GM21526 (cell line): Measurements from ENCODE around the gene CDK8.
A peak's percentile ranks its signal among the peaks of the same experiment; 100 is the strongest.

Experiments
- ATAC-seq: cut with Tn5 transposase; IDR thresholded peaks from one replicate; pipeline ENCODE4 v1.9.1; 2021; ENCODE audit warnings: moderate library complexity; ENCODE audit not compliant: unreplicated experiment, low FRiP score

Gene CDK8

DNA sequence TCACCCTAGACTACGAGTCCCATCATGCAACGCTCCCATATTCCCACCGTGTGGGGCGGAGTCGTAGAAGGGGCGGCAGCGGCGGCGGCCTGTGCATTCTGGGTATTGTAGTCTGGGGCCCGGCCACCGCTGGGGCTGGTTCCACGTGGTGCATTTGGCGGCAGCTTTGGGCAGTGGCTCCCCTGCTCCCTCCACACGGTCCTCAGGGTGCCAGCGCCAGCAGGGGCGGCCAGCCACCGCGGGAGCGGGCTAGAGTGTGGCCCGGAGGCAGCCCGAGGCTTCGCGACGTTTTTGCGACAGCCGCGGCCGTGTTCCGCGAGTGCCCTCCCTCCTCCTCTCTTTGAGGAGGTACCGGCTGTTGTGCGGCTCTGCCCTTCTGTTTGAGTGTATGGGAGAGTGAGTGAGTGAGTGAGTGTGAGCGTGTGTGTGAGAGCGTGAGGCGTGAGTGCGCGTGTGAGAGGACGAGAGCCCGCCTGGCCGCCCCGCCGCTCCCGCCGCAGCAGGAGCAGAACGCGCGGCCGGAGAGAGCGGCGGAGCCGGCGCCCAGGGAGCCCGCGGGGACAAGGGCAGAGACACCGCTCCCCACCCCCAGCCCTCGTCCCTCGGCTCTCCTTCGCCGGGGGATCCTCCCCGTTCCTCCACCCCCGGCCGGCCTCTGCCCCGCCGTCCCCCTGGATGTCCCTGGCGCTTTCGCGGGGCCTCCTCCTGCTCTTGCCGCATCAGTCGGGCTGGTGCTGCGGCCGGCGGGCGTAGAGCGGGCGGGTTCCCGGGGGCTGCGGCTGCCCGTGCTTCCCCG lies at the start of gene CDK8:
Gene CDK8 (plus strand): TSS at position 343 of the 796 bp plus-strand sequence. CDS start 513 bp downstream, outside the sequence.
- peak; percentile 81 for ATAC-seq

DNA sequence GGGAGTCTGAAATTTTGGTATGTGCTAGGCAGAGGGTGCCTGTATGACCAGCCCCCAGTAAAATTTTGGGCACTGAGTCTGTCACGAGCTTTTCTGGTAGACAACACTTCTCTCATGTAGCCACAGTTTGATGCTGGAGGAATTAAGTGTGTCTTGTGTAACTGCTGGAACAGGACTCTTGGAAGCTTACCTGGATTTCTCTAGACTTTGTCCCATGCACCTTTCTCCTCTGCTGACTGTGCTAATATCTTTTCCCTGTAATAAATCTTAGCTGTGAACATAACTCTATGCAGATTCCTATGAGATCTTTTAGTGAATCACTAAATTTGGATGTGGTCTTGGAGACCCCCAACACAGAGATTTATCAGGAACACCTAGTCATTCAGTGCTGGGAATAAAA lies 45.6 kb upstream of the CDK8 start:
- no peak for ATAC-seq

DNA sequence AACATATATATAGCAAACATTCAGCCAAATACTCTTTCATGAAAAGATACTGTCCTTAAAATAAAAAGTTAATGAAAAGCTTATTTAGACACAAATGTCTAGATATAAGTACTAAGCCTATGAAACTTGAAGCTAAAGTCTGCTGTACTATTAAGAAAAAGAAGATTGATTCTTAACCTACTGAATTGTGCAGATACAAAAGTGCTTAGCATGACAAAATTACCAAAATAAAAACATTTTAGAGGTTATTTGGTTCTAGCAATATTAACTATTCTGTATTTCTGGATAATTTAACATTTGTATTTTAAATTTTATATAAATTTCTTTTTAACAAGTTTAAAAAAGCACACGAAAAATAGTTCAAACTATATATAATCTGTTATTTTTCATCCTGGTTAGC lies 40.6 kb upstream of the CDK8 start:
- ATAC-seq = no peak

DNA sequence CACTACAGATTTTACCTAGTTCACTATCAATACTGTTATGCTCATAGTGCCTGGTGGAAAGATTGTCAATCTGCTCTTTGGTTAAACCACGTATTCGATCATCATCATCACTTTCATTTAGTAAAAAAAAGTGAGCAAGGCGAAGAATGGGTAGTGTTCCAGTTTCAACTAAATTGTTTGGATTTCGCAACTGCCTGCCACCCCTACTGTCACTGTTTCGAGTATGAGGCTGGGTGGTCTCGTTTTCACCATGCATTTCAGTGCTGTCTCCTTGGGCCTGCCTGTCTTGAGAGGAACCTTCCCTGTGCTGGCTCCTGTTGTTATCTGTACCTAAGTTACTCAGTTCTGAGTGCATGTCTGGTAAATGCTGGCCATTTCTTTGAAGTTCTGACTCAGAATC lies 39.9 kb upstream of the CDK8 start:
- no peak for ATAC-seq

DNA sequence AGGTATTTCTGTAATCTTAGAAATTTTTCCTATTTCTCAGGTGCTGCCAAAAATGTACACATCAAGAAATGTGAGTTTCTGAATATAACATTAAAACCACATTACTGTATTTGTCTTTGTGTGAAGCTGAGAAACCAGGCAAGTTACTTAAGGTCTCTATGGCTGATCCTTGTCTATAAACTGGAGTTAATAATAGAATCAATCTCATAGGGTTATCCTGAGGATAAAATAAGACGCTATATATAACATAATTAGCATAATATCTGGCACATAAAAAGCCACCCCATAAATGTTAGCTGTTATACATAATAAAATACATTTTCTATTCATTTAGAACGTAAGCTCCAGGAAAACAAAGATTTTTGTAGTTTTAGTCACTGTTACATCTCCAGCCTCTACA lies 37.9 kb upstream of the CDK8 start:
- ATAC-seq = no peak

DNA sequence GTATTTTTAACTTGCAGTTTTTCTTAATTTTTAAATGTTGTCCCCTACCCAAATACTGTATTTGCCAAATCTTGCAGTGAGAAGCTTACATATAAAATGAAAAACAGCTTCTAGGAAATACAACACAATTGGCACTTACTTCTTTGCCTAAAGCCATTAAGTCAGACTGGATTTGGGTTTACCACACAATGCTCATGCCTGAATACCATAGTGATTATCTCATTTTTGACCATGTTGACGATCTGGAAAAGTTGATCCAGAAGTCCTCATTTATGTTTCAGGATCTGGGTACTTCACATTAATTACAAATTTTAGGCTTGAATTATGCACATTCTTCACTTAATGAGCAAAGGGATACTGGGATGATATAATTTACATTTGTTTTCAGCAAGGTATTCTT lies 34.2 kb upstream of the CDK8 start:
- no peak for ATAC-seq

DNA sequence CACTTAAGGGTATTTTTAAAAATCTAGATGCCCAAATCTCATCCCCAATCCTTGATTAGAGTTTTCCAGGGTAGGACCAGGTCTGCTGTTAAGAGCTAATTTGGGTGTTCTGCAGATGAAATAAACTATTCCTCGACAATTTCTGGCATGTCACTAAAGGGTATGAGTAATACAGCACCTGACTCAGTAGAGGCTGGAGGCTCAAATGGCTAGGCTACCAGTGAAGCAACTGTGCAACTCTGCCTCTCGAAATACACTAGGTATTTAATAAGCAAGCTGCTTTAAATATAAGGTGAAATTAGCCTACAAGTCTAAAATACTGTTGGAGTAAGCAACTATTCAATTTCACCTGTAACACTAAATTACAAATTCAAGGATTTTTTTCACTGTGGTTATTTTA lies 33.4 kb upstream of the CDK8 start:
- ATAC-seq = no peak

DNA sequence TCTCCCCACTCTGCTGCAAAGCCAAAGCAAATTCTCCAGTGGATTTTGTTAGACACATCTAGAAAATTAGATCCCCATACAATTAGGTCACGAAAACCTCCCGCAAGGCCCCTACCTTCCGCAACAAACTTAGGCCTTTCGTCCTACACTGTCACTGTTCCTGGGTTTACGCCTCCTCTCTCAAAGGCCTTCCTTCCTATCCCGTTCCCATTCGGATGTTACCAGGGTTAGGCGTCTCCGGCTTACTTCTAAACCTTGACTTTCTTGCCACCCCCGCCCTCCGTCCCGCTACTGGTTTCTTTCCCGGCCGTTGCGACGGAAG lies 32.6 kb upstream of the CDK8 start:
- no peak for ATAC-seq

DNA sequence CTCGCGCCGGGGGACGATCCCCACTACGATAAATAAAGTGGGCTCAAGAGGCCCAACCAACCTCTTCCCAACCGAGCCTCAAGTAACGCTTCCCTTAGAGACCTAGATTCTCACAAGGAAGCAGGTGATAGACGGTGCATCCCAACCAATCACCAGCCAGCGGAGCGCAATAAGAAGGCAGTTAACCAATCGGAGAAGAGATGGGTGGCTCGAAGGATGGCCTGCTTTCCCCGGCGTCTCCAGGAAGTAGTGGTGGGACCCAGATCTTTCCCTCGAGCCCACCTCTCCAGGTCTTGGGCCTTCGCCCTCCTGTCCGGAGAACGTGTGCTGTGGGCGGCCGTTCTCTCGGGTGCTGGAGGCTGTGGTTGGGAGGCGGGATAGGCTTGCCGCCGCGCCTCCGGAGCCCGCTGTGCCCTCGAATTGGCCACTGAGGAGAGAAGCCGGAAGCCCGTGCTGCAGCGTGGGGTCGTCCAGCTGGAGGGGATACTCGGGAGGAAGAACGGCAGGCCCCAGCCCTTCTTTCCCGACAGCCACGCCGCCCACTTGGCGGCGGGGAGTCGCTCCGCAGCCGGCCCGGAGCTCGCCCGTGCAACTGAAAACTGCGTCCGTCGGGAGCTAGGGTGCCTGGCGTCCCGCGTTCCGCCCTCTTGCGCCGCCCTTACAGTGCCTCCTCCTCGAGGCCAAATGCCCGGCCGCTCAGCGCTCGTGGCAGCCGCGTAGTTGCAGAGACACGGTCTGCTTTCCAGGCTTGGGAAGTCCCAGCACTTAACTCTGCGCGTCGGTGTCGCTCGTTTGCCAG lies 32.0 kb upstream of the CDK8 start, which contains the start of gene RNF6:
Gene RNF6 (minus strand): TSS at position 594 of the 799 bp plus-strand sequence. CDS start 2,665 bp downstream, outside the sequence.
- peak; percentile 93 for ATAC-seq

DNA sequence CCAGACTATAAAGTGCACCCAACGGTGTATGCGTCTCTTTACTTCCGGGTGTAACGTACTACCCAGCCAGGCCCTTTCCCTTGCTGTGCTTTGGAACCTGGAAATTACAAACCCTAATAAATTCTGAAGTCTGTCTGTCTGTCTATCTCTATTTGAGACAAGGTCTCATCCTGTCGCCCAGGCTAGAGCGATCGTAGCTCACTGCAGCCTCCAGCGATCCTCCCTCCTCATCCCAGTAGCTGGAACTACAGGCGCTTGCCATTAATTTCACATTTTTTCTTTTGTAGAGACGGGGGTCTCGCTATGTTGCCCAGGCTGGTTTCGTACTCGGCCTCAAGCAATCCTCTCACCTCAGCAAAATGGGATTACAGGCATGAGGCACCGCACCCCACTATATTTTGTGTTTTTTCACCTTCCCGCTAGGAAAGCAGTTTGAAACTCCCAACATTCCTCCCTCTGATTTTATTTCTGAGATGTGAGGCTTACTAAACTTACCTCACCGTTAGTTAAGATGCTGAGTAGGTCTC lies 31.3 kb upstream of the CDK8 start:
- ATAC-seq = peak; percentile 37

DNA sequence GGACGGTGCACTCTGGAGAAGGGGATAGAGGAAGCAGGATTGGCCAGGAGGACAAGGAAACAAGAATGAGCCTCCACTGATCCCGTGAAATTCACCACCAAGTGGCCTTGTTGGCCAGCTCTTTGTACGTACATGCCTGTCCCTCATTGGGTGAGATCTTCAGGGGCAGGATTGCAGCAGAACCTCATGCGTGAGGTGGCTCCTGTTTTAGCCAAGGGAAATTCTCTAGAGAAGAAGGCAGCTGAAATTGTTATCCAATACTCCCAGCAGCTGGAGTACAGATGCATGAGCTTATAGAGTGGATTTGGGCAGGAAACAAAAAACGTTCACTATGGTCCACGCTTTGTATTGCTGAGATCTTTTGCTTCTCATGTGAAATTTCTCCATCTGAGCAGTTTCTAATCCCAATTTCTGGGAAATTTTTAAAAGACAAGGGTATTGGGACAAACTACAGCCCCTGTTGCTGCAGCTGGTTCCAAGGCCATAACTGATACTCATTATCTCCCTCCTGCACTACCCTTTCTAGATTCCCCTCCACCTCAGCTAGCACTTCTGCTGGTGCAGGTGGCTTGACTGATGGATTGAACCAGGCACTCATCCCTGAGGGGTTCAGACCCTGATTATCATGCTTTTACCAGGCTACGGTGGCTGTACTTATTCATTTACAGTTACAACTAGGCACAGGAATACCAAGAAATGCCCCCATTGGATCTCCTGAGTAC lies 27.9 kb upstream of the CDK8 start:
- no peak for ATAC-seq

DNA sequence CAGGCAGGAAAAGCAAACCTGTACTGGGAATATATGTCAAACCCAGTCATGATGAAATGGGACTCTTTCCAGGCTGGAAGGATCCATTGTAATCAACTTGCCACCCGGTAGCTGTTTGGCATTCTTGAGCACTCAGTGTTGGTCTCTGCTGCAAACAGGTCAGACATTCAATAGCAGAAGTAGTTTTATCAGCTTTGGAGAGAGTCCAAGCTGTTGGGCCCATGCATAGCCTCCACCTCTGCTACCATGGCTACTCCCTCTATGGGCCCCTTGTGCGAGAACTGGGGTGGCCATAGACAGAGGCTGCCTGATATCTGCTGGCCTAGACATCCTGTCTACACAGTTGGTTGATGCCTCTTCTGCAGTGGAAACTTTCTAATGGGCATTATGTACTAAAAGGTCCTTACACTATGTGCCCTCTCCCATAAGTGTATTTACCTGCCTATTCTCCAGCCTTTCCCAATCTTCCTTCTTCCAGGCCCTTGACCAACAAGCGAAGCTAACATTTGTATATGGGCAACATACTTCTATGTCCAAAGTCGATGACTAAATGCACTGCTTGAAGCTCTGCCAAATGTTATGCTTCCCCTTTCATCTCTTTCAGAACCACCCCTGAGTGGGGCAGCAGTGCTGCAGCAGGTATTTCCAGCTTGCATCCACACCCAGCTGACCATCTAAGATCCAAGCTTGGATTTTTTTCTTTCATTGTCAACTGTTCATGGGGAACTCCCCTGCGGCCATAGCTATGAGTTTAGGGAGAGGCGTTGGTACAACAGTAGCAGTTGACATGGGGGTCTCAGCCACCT lies 26.6 kb upstream of the CDK8 start:
- no peak for ATAC-seq

DNA sequence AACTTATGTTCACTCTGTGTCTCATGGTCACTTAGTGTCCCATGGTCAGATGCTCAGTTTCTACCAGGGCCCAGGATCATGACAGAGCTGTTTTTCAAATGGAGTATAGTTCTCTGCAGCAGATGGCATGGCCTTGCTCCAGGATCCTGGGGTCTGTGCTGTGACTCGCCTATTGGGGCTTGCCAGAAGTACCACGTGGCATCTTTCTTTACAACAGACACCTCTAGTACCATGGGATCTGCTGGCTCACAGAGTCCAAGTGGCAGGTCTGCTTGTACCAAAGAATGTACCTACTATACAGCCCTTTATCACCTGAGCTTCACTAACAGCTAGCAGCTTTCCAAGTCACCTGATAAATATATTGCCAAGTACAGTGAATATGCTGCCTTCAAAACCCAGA lies 25.8 kb upstream of the CDK8 start:
- no peak for ATAC-seq

DNA sequence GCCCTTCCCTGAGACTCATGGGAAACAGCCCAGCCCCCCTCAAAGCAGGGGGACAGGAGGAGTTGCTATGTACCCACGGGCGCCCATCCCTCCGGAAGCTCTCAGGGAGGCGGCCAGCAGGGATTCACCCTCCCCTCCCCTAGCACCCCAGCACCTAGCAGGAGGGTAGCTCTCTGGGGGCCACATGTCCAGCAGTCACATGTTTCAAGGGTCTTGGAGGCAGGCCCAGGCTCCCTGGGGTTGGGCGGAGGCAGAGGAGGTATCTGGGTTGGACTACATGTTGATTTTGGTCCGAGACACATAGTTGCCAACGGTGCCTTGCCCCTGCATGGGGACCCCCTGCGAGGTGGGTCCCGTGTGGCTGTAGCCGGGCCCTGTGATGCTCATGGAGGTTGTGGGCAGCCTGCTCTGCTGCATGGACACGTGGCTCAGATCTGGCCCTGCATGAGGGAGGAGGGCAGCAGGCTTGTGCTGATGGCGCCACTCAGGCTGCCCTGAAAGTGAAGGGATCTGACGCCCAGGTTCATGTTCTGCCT lies 24.8 kb upstream of the CDK8 start:
- no peak for ATAC-seq

DNA sequence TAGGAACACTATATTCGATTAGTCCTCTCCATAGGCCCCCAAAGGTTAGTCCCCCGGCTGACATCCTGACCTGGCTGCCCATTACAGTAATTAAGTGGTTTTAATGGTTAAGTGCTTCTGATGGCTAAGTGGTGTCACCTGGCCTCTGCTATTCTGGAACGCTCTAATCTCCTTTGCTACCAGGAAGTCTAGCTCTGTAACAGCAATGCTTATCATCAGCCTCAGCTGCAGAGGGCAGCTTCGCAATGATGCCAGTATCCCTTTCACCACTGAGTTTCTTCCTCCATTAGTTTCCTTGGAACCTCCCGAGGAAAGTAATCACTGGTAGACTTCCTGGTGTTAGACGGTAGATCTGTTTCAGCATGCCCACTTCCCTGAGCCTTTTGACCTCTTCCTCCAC lies 23.2 kb upstream of the CDK8 start:
- no peak for ATAC-seq

DNA sequence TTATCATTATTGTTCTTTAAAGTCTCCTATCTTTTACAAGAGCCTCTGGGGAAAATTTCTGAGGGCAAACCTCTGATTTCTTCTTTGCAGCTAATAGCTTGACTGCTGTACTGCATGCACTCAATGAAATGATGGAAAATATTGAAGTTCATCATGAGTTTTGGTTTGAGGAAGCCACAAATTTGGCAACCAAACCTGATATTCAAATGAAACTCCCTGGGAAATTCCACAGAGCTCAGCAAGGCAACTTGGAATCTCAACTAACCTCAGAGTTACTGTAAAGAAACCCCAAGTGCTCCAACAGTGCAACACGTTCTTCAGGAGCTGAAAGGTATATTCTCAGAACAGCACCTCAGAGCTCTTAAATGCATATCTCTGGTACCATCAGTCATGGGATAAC lies 17.6 kb upstream of the CDK8 start:
- no peak for ATAC-seq

DNA sequence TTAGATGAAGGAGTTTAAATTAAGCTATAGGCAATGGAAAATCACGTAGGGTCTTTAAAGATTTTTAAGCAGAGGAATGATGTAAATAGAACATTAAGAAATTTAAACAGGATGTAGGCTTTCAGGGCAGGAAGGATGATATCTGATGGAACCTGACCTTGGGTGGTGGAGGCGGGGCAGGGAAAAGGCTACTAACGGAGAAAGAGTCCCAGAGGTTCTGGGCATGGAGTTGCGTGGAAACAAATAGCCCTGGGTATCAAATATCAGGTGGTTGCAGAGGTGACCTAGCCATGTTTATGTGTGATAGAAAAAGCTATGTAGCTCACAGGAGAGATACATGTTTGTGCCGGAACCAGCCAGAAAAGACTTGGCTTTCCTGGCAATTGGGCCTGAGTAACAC lies 7.8 kb upstream of the CDK8 start:
- ATAC-seq = no peak

DNA sequence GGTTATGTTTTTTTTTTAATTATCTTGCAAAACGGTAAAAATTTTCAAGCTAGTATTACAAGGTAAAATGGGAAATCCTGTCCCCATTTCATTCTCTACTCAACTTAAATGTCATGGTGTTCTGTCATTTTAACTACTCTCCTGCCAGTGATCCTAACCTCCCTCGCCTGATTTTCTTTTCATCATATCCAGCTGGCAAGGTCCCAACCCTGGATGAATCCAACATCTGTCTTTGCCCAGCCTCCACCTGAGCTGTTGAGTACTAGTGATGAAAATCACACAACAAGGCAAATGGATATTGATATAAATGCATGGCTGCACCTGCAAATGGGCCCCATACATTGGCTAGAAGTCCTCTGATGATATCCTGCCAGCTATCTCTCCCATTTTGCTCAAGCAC lies 6.9 kb upstream of the CDK8 start:
- ATAC-seq = no peak

DNA sequence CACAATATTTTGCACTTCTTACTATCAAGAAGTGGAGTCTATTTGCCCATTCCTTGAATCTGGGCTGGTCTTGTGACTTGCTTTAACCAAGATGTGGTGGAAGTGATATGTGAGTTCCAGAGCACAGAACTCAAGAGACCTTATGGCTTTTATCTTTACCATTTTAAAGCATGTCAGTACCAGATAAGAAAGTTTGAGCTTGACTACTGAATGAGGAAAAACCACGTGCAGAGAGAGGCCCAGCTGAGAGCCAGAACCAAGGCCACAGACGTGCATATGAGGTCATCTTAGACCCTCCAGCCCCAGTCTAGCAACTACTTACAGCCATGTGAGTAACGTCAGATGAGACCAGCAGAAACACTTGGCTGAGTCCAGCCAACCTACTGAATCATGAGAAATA lies 6.3 kb upstream of the CDK8 start:
- ATAC-seq = no peak

DNA sequence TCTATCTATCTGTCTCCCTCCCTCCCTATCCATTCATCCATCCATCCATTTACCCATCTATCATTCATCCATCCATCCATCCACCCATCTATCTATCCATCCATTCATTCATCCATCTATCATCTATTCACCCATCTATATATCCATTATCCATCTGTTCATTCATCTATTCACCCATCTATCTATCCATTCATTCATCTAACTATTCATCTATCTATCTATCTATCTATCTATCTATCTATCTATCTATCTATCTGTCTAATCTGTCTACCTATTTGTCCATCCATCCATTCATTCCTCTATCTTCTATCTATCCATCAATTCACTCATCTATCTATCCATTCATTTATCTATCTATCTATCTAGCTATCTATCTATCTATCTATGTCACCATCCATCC lies 4.4 kb upstream of the CDK8 start:
- ATAC-seq = no peak
